ENCODE data around the gene MMAB. TPM values are rescaled to one million over a fixed set of nuclear protein-coding genes. Genes with fewer than 3 reads are reported as not detected.
A peak's percentile ranks its signal among the peaks of the same experiment; 100 is the strongest.

Gene MMAB
- total and polyA plus RNA-seq, 2 of the 13 experiments (the other 11 are each of a cell fraction or from before 2014, with no cell fraction given): 26.1 to 77.3 TPM

DNA sequence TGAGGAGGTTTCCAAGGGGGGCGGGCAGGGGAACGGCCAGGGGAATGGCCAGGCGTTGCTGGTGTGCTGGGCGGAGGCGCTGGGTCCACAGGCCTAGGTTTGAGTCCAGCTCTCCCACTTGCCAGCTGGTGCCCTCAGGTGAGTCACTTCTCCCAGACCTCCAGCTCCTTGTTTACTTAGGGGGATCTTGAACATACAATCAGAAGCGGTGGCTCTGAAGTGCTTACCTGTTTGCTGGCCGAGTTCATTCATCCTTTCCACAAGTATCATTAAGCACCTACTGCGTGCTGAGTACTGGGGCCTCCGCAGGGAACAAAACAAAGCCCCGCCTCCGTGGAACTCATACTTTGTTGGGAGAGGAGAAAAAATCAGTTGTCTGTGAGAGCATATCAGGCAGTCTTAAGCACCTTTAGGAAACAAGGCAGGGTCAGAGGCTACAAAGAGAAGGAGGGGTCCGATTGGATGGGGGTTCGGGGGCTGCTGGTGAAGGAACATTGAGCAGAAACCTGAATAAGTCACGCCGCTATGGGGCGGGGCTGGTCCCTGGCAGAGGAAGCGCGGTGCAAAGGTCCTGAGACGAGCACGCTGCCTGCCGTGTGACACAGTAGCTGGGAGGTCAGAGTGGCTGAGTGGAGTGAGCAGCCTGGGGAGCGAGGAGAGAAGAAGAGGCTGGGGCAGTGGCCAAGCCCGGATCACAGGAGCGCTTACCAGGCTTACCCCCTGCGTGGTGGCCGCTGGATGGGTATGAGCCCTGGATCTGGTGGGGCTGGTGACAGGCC lies 15.3 kb upstream of the MMAB start (continued):
- TF ChIP-seq, protein P1, sequence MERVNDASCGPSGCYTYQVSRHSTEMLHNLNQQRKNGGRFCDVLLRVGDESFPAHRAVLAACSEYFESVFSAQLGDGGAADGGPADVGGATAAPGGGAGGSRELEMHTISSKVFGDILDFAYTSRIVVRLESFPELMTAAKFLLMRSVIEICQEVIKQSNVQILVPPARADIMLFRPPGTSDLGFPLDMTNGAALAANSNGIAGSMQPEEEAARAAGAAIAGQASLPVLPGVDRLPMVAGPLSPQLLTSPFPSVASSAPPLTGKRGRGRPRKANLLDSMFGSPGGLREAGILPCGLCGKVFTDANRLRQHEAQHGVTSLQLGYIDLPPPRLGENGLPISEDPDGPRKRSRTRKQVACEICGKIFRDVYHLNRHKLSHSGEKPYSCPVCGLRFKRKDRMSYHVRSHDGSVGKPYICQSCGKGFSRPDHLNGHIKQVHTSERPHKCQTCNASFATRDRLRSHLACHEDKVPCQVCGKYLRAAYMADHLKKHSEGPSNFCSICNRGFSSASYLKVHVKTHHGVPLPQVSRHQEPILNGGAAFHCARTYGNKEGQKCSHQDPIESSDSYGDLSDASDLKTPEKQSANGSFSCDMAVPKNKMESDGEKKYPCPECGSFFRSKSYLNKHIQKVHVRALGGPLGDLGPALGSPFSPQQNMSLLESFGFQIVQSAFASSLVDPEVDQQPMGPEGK (CRISPR knock-in tag; IDR thresholded peaks at IDR 0.05): peak; percentile 12; the same call in 1 of the 2 replicates
- no peak for TF ChIP-seq ZKSCAN5 (CRISPR knock-in tag; IDR thresholded peaks at IDR 0.05)
- TF ChIP-seq, protein P2, sequence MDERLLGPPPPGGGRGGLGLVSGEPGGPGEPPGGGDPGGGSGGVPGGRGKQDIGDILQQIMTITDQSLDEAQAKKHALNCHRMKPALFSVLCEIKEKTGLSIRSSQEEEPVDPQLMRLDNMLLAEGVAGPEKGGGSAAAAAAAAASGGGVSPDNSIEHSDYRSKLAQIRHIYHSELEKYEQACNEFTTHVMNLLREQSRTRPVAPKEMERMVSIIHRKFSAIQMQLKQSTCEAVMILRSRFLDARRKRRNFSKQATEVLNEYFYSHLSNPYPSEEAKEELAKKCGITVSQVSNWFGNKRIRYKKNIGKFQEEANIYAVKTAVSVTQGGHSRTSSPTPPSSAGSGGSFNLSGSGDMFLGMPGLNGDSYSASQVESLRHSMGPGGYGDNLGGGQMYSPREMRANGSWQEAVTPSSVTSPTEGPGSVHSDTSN (CRISPR knock-in tag; IDR thresholded peaks at IDR 0.05): no peak
- TF ChIP-seq LCORL (IDR thresholded peaks at IDR 0.05): no peak
- peak; percentile 10; the same call in 1 of the 2 replicates for TF ChIP-seq LCORL (CRISPR knock-in tag; IDR thresholded peaks at IDR 0.05)
- TF ChIP-seq, protein P3, sequence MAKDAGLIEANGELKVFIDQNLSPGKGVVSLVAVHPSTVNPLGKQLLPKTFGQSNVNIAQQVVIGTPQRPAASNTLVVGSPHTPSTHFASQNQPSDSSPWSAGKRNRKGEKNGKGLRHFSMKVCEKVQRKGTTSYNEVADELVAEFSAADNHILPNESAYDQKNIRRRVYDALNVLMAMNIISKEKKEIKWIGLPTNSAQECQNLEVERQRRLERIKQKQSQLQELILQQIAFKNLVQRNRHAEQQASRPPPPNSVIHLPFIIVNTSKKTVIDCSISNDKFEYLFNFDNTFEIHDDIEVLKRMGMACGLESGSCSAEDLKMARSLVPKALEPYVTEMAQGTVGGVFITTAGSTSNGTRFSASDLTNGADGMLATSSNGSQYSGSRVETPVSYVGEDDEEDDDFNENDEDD (CRISPR knock-in tag; IDR thresholded peaks at IDR 0.05; ENCODE audit: borderline replicate concordance): no peak
- TF ChIP-seq, protein P4, sequence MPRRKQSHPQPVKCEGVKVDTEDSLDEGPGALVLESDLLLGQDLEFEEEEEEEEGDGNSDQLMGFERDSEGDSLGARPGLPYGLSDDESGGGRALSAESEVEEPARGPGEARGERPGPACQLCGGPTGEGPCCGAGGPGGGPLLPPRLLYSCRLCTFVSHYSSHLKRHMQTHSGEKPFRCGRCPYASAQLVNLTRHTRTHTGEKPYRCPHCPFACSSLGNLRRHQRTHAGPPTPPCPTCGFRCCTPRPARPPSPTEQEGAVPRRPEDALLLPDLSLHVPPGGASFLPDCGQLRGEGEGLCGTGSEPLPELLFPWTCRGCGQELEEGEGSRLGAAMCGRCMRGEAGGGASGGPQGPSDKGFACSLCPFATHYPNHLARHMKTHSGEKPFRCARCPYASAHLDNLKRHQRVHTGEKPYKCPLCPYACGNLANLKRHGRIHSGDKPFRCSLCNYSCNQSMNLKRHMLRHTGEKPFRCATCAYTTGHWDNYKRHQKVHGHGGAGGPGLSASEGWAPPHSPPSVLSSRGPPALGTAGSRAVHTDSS (CRISPR knock-in tag; conservative IDR thresholded peaks at IDR 0.05): no peak
- TF ChIP-seq GABPA (IDR thresholded peaks at IDR 0.05; ENCODE audit: low read depth, low read length): no peak
- TF ChIP-seq GABPA (CRISPR knock-in tag; IDR thresholded peaks at IDR 0.05; ENCODE audit: low read depth): no peak
- TF ChIP-seq SIX1 (CRISPR knock-in tag; IDR thresholded peaks at IDR 0.05; ENCODE audit: borderline replicate concordance): no peak
- no peak for TF ChIP-seq ZNF263 (CRISPR knock-in tag; IDR thresholded peaks at IDR 0.05)
- TF ChIP-seq RBFOX2 (IDR thresholded peaks at IDR 0.05; ENCODE audit: low read depth, low read length): peak; percentile 47
- TF ChIP-seq, protein P5, sequence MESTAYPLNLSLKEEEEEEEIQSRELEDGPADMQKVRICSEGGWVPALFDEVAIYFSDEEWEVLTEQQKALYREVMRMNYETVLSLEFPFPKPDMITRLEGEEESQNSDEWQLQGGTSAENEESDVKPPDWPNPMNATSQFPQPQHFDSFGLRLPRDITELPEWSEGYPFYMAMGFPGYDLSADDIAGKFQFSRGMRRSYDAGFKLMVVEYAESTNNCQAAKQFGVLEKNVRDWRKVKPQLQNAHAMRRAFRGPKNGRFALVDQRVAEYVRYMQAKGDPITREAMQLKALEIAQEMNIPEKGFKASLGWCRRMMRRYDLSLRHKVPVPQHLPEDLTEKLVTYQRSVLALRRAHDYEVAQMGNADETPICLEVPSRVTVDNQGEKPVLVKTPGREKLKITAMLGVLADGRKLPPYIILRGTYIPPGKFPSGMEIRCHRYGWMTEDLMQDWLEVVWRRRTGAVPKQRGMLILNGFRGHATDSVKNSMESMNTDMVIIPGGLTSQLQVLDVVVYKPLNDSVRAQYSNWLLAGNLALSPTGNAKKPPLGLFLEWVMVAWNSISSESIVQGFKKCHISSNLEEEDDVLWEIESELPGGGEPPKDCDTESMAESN (CRISPR knock-in tag; conservative IDR thresholded peaks at IDR 0.05): no peak
- TF ChIP-seq NR2F6 (IDR thresholded peaks at IDR 0.05): no peak; the same call in 1 of the 2 replicates
- no peak for TF ChIP-seq NR2F6 (CRISPR knock-in tag; IDR thresholded peaks at IDR 0.05)
- TF ChIP-seq ZNF383 (CRISPR knock-in tag; IDR thresholded peaks at IDR 0.05; ENCODE audit: borderline replicate concordance): no peak
- TF ChIP-seq SKI (IDR thresholded peaks at IDR 0.05; ENCODE audit: partially characterized antibody): no peak
- 0 out of 2 replicates have a peak, but pooled peaks have one; percentile 50 for TF ChIP-seq JUNB (CRISPR knock-in tag; IDR thresholded peaks at IDR 0.05; ENCODE audit: borderline replicate concordance)
- TF ChIP-seq, protein P6, sequence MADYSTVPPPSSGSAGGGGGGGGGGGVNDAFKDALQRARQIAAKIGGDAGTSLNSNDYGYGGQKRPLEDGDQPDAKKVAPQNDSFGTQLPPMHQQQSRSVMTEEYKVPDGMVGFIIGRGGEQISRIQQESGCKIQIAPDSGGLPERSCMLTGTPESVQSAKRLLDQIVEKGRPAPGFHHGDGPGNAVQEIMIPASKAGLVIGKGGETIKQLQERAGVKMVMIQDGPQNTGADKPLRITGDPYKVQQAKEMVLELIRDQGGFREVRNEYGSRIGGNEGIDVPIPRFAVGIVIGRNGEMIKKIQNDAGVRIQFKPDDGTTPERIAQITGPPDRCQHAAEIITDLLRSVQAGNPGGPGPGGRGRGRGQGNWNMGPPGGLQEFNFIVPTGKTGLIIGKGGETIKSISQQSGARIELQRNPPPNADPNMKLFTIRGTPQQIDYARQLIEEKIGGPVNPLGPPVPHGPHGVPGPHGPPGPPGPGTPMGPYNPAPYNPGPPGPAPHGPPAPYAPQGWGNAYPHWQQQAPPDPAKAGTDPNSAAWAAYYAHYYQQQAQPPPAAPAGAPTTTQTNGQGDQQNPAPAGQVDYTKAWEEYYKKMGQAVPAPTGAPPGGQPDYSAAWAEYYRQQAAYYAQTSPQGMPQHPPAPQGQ (CRISPR knock-in tag; IDR thresholded peaks at IDR 0.05; ENCODE audit: borderline replicate concordance): no peak

Measured in HepG2 (cell line).